Mucosa of rectum (tissue), 2 donors: ENCODE results near the gene CFAP43.

Experiments
- H3K27ac ChIP-seq, 2 donors: one replicate each; pipeline ENCODE4 v1.7.0; 2013; ENCODE audit warnings: inconsistent platforms in 2 of 2, low read depth in 2 of 2, low read length in 2 of 2
- H3K27me3 ChIP-seq, 2 donors: one replicate each; pipeline ENCODE4 v1.7.0; 2013; ENCODE audit warnings: low read length in 2 of 2; ENCODE audit not compliant: control insufficient read depth in 2 of 2, insufficient read depth in 2 of 2
- H3K36me3 ChIP-seq, 2 donors: one replicate each; pipeline ENCODE4 v1.7.0; 2013; ENCODE audit warnings: low read length in 2 of 2; ENCODE audit not compliant: control insufficient read depth in 2 of 2, insufficient read depth in 2 of 2
- H3K4me1 ChIP-seq, 2 donors: one replicate each; pipeline ENCODE4 v1.7.0; 2013; ENCODE audit warnings: low read length in 2 of 2, mild to moderate bottlenecking in 1 of 2; ENCODE audit not compliant: control insufficient read depth in 2 of 2, insufficient read depth in 2 of 2
- H3K4me3 ChIP-seq, 2 donors: one replicate each; pipeline ENCODE4 v1.7.0; 2013; ENCODE audit warnings: low read length in 2 of 2
- H3K9ac ChIP-seq, 2 donors: one replicate each; pipeline ENCODE4 v1.7.0; 2013; ENCODE audit warnings: low read length in 2 of 2, low read depth in 1 of 2, mild to moderate bottlenecking in 1 of 2
- H3K9me3 ChIP-seq, 2 donors: one replicate each; pipeline ENCODE4 v1.7.0; 2013; ENCODE audit warnings: low read length in 2 of 2; ENCODE audit not compliant: control insufficient read depth in 2 of 2
- donor health status: healthy.
- donor health status: Normal muscosa, but diverticular disease.

The CFAP43 gene

DNA sequence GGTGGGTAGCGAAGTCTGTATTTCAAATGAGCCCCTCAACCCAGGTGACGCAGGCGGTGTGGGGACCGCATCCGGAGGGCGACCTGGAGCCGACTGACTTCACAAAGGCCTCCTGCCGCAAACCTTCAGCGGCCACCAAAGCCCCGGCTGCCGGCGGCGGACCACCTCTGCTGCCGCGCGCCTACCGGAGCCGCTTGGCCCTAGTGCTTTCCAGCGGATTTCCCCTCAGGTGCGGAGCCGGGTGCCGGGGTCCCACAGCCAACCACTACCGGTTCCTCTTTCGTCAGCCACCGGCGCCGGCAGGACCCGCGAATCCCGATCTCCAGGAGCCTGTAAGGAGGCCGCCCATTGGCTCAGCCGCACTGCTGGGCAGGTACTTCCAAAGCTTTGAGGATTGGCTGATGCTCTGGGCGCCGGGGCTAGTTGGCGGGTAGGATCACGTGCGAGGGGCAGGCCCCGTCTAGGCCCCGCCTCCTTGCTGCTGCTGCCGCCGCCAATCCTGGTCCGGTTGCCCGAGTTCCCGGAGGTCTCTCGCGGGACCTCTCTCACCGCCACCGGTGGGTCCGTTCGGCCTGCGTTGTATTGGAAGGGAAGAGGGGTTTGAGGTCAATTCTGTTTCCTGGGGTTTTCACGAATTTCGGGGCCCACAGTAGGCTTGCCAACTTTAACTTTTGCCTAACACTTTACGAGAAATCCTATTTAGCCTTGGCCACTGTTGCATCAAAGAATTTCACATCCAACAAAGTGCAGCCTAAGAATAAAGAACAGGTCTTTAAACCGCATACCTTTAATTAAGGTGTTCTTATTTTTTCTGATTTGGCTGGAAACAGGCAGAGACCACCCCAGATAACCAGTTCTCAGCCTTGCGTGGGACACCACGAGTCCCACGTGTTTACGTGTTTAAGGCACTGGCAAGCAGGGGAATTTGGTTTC, 36.8 kb upstream of the CFAP43 start, which contains the start of gene GSTO2:
Gene GSTO2, plus strand, starts transcription at position 472 of the 933 bp plus-strand sequence. CDS start 5,732 bp downstream, outside the sequence.
- H3K27me3 ChIP-seq, result no peaks in the 10 kb centered on the region
- H3K4me1 ChIP-seq, result peaks cover 7 to 10% of the 10 kb centered on the region in 2 donors
- H3K9ac ChIP-seq, result peak within 1 kb of the TSS; percentile 82 to 91
- peak within 1 kb of the TSS; percentile 76 to 84 for H3K27ac ChIP-seq
- peak within 1 kb of the TSS; percentile 87 to 95 for H3K4me3 ChIP-seq
- H3K9me3 ChIP-seq, result no peaks in the 10 kb centered on the region
- peaks cover 8 to 16% of the 10 kb centered on the region in 2 donors for H3K36me3 ChIP-seq

DNA sequence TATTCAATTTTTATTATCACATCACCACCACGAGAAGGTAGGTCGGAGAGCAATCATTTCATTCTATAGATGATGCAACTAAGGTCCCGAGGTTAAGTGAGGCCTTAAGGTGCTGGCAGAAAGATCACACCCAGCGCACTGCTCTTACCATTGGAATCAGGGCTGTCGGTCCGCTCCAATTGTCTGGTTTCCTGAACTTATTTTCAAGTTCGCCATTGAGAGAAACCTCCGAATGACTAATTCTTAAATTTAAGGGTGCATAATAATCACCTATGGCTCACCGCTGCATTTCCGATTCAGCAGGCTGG, 36.2 kb upstream of the CFAP43 start:
- Histone ChIP-seq H3K27ac (peak overlapping the region; percentile 76 to 84), H3K9ac (peak overlapping the region; percentile 82 to 88), H3K9me3 (no peaks in the 10 kb centered on the region), H3K4me3 (peak overlapping the region; percentile 87 to 95), H3K4me1 (peaks cover 7 to 10% of the 10 kb centered on the region in 2 donors), H3K27me3 (no peaks in the 10 kb centered on the region), H3K36me3 (peaks cover 9 to 18% of the 10 kb centered on the region in 2 donors)

GRCh38 chr10:104267721-104268404, 35.7 kb upstream of the CFAP43 start:
- H3K27ac ChIP-seq, result peak overlapping the region in 1 of 2 donors; percentile 84
- peak overlapping the region; percentile 82 to 88 for H3K9ac ChIP-seq
- peaks cover 14 to 22% of the 10 kb centered on the region in 2 donors for H3K36me3 ChIP-seq
- H3K27me3 ChIP-seq, result no peaks in the 10 kb centered on the region
- H3K9me3 ChIP-seq, result no peaks in the 10 kb centered on the region
- peak overlapping the region; percentile 87 to 95 for H3K4me3 ChIP-seq
- H3K4me1 ChIP-seq, result peaks cover 7 to 10% of the 10 kb centered on the region in 2 donors

DNA sequence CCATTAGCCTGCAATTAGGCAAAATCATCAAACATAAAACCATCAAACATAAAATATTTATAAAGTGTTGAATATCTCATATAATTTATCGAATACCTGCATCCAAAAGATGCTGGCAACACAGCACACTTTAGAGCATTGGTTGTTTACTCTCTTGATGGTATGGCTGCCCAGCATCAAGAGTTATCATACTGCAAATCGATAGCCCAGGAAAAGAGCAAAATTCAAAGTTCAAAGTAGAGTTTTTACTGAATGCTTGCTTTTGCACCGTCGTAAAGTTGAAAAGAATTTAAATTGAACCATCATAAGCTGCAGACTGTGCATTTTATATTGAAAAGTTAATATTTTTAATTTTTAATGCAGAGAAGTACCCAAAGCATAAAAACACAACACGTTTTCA, 32.6 kb upstream of the CFAP43 start:
- Histone ChIP-seq H3K4me1 (peaks cover 7 to 12% of the 10 kb centered on the region in 2 donors), H3K9ac (no peak overlapping the region), H3K27me3 (no peaks in the 10 kb centered on the region), H3K27ac (no peak overlapping the region), H3K4me3 (no peak overlapping the region), H3K36me3 (peaks cover 35 to 48% of the 10 kb centered on the region in 2 donors), H3K9me3 (no peaks in the 10 kb centered on the region)

DNA sequence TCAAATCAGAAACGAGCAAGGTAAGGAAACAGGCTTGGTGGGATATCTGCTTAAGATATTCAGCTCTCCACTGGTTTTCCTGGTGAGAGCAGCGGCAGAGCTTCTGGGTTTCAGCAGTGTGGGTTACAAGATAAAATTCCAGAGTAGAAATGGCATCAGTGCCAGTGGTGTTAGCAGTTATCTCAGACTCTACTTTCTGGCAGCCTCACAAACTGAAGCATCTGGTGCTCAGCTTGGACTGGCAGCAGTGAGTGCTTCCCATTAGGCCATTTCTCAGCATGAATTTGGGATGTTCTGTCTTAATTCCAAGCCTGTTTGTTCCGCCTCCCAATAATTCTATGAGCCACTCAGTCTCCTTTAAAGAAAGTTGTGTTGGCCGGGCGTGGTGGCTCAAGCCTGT, 29.9 kb upstream of the CFAP43 start:
- peaks cover 0 to 3% of the 10 kb centered on the region in 2 donors for H3K4me1 ChIP-seq
- no peaks in the 10 kb centered on the region for H3K9me3 ChIP-seq
- peaks cover 52 to 57% of the 10 kb centered on the region in 2 donors for H3K36me3 ChIP-seq
- no peak overlapping the region for H3K9ac ChIP-seq
- no peak overlapping the region for H3K27ac ChIP-seq
- no peaks in the 10 kb centered on the region for H3K27me3 ChIP-seq
- no peak overlapping the region for H3K4me3 ChIP-seq

DNA sequence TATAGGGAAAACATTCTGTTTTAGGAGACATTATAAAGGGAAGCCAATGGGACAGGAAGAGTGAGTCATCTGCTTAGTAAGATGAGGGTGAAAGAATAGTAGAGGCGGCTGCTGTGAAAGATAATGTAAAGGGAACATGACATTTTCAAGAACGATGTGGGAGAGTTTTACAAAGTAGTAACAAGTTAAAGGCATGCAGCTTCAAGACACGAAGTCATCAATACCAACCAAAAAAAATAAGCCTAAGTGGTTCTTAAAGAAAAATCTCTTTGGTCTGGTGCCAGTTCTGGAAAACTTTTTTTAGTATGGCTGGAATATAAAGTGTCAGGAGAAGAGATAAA, 28.6 kb upstream of the CFAP43 start:
- Histone ChIP-seq H3K4me3 (no peak overlapping the region), H3K27ac (no peak overlapping the region), H3K9ac (no peak overlapping the region), H3K9me3 (no peaks in the 10 kb centered on the region), H3K27me3 (no peaks in the 10 kb centered on the region), H3K36me3 (peaks cover 49 to 52% of the 10 kb centered on the region in 2 donors), H3K4me1 (peaks cover 3 to 11% of the 10 kb centered on the region in 2 donors)

GRCh38 chr10:104259999-104260774, 28.0 kb upstream of the CFAP43 start:
- Histone ChIP-seq H3K36me3 (peaks cover 48 to 49% of the 10 kb centered on the region in 2 donors), H3K4me3 (no peak overlapping the region), H3K9me3 (no peaks in the 10 kb centered on the region), H3K27ac (no peak overlapping the region), H3K4me1 (peaks cover 7 to 14% of the 10 kb centered on the region in 2 donors), H3K27me3 (no peaks in the 10 kb centered on the region), H3K9ac (no peak overlapping the region)

- no peak overlapping the region for H3K27ac ChIP-seq
- peaks cover 44 to 48% of the 10 kb centered on the region in 2 donors for H3K36me3 ChIP-seq
- H3K4me1 ChIP-seq, result peaks cover 8 to 14% of the 10 kb centered on the region in 2 donors
Observed at GRCh38 chr10:104259456-104259855, 27.3 kb upstream of the CFAP43 start.

DNA sequence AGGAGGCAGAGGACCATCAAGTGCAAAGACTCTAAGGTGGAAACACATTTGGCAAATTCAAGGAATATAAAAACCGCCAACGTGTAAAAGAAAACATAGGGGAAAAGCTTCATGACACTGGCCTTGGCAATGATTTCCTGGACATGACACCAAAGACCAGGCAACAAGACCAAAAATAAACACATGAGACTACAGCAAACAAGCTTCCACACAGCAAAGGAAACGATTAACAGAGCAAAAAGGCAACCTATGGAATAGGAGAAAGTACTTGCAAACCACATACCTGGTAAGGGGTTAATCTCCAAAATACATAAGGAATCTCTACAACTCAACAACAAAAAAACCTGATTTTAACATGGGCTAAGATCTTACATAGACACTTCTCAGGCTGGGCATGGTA, 26.0 kb upstream of the CFAP43 start:
- H3K27ac ChIP-seq, result no peak overlapping the region
- H3K36me3 ChIP-seq, result peaks cover 41 to 45% of the 10 kb centered on the region in 2 donors

More at GRCh38 chr10:104259456-104259855, 27.3 kb upstream of the CFAP43 start:
- Histone ChIP-seq H3K27me3 (no peaks in the 10 kb centered on the region), H3K9me3 (no peaks in the 10 kb centered on the region), H3K4me3 (no peak overlapping the region), H3K9ac (no peak overlapping the region)

More for the DNA sequence above, 26.0 kb upstream of the CFAP43 start:
- H3K9ac ChIP-seq, result no peak overlapping the region
- H3K27me3 ChIP-seq, result no peaks in the 10 kb centered on the region
- peaks cover 19 to 22% of the 10 kb centered on the region in 2 donors for H3K4me1 ChIP-seq
- no peaks in the 10 kb centered on the region for H3K9me3 ChIP-seq
- H3K4me3 ChIP-seq, result no peak overlapping the region
